Adrenal gland (tissue), 5 donors: Measurements from ENCODE around the gene PRM1.

ENCODE experiments used
- CTCF ChIP-seq, 6 experiments: fragments of 450-650 bp in 4 of 6; fragments of 200-600 bp in 2 of 6; sonication (generic) in 1 of 6; IDR thresholded peaks; 1 replicate in 5 of 6; 2 replicates in 1 of 6; pipeline versions ENCODE4 v1.5.1 to v1.8.0; 2016 to 2021; ENCODE audit warnings: antibody characterized with exemption in 6 of 6, mild to moderate bottlenecking in 2 of 6, moderate library complexity in 1 of 6
- POLR2A ChIP-seq, 2 donors: fragments of 450-650 bp; IDR thresholded peaks; one replicate each; pipeline ENCODE4 v1.6.1; 2017; ENCODE audit warnings: antibody characterized with exemption in 2 of 2, mild to moderate bottlenecking in 2 of 2, moderate library complexity in 1 of 2
- donor health status: DM: no; HTN: no; CAD: no.

DNA sequence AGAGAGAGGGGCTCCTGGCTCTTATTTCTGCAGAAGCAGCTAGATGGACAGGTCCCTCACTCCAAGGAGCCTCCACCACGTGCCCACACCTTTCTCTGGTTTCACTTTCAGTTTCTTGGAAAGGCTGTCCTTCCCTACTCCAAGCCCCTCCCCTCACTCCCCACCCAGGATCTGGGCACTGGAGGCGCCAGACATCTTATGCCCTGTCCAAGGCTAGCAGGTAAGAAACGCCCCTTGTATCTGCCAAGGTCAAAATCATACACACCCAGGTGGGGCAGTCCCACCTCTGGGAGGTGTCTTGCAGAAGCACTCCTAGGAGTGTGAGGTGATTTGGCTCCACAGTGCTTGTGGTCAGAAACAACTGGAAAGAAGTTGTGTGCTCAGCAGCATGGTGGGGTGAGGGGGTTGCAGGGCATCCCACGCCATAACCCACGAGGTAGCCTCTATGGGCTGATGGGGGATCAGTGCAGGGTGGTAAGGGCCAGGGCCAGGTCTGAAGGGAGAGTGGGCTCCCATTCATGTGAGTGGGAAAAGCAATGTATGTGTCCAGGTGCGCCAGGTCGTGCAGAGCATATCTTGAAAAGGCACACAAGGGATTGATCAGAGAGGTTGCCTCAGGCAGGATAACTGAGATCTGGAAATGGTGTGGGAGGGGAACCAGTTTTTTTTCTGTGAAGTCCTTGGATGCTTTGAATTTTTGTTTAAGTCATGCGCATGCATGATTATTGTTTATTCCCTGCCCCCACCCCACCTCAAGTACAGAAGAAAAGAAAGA is 31.8 kb upstream of the PRM1 start:
- TF ChIP-seq CTCF (IDR thresholded peaks at IDR 0.05) (no peak), POLR2A (IDR thresholded peaks at IDR 0.05) (no peak)
